Measurements from ENCODE around the gene BRMS1L.

DNA sequence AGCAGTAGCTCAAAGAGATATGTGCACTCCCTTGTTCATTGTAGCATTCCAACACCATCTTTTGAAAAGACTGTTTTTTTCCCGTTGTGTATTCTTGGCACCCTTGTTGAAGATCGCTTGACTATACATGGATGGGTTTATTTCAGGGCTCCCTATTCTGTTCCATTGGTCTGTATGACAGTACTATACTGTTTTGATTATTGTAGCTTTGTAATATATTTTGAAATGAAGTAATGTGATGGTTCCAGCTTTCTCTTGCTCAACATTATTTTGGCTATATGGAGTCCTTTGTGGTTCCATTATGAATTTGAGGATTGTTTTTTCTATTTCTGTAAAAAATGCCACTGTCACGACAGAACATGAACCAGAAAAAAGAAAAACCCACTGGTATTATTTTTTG is 25.7 kb downstream of the BRMS1L start:
- TF ChIP-seq, protein P1, sequence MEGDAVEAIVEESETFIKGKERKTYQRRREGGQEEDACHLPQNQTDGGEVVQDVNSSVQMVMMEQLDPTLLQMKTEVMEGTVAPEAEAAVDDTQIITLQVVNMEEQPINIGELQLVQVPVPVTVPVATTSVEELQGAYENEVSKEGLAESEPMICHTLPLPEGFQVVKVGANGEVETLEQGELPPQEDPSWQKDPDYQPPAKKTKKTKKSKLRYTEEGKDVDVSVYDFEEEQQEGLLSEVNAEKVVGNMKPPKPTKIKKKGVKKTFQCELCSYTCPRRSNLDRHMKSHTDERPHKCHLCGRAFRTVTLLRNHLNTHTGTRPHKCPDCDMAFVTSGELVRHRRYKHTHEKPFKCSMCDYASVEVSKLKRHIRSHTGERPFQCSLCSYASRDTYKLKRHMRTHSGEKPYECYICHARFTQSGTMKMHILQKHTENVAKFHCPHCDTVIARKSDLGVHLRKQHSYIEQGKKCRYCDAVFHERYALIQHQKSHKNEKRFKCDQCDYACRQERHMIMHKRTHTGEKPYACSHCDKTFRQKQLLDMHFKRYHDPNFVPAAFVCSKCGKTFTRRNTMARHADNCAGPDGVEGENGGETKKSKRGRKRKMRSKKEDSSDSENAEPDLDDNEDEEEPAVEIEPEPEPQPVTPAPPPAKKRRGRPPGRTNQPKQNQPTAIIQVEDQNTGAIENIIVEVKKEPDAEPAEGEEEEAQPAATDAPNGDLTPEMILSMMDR (IDR thresholded peaks at IDR 0.05): no peak
- TF ChIP-seq GATA3 (IDR thresholded peaks at IDR 0.05; ENCODE audit: borderline replicate concordance): no peak
- no peak for TF ChIP-seq HOXB5 (CRISPR knock-in tag; IDR thresholded peaks at IDR 0.05)
- no peak for TF ChIP-seq MYC (IDR thresholded peaks at IDR 0.05; ENCODE audit: borderline replicate concordance, low read length)
- no peak for TF ChIP-seq POLR2A (IDR thresholded peaks at IDR 0.05; ENCODE audit: low read length)
- TF ChIP-seq, protein P2, sequence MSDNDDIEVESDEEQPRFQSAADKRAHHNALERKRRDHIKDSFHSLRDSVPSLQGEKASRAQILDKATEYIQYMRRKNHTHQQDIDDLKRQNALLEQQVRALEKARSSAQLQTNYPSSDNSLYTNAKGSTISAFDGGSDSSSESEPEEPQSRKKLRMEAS (IDR thresholded peaks at IDR 0.05): no peak
- no peak for TF ChIP-seq BHLHE40 (IDR thresholded peaks at IDR 0.05; ENCODE audit: low read depth, low read length)
- TF ChIP-seq RAD21 (conservative IDR thresholded peaks at IDR 0.05 in 1 of 2, IDR thresholded peaks at IDR 0.05 in 1 of 2): no peak
- no peak for TF ChIP-seq NPAS2 (CRISPR knock-in tag; IDR thresholded peaks at IDR 0.05; ENCODE audit: borderline replicate concordance)
- no peak for TF ChIP-seq SMC3 (IDR thresholded peaks at IDR 0.05)

All from A549 (cell line).